Measurements from ENCODE around the gene NTHL1.

DNA sequence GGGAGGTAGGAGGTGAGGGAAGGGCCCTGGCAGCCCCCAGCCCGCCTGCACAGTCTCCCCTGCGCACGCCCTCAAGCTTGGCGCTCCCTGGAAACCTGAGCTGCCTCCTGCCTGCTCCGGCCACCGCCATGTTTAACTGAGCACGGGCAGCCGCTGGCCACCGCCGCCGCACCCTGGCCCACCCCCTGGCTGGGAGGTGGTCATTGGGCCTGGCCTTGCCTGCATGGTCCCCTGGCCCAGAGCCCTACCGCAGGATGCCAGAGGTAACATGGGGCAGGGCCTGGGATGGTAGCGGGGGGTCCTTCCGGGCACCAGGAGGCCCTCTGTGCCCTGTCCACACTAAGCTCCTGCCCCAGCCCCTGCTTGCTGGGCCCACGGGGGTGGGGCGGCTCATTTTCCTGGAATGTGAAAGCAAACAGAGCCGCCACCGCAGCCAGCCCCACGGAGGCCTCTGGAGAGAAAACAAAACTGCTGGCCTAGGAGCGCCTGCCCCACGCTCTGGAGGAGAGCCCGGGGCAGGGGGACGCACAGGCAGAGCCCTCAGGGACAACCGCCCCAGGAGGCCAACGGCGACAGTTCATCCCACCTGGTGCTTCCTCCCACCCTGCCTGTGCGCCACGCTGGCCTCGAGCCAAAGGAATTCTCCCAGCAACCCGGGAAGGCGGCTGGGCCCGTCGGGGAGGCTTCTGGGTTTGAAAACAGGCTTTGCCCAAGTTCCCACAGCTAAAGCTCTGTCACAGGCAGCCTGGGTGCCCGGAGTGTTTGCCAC lies 12.0 kb downstream of the NTHL1 start:
- no peak for TF ChIP-seq POLR2A (IDR thresholded peaks at IDR 0.05)
- TF ChIP-seq, protein P1, sequence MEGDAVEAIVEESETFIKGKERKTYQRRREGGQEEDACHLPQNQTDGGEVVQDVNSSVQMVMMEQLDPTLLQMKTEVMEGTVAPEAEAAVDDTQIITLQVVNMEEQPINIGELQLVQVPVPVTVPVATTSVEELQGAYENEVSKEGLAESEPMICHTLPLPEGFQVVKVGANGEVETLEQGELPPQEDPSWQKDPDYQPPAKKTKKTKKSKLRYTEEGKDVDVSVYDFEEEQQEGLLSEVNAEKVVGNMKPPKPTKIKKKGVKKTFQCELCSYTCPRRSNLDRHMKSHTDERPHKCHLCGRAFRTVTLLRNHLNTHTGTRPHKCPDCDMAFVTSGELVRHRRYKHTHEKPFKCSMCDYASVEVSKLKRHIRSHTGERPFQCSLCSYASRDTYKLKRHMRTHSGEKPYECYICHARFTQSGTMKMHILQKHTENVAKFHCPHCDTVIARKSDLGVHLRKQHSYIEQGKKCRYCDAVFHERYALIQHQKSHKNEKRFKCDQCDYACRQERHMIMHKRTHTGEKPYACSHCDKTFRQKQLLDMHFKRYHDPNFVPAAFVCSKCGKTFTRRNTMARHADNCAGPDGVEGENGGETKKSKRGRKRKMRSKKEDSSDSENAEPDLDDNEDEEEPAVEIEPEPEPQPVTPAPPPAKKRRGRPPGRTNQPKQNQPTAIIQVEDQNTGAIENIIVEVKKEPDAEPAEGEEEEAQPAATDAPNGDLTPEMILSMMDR (IDR thresholded peaks at IDR 0.05), result no peak
